ENCODE results near the gene STXBP6. TPM values are rescaled to one million over a fixed set of nuclear protein-coding genes. Genes with fewer than 3 reads are reported as not detected.

The STXBP6 gene
- total and polyA plus RNA-seq, 9 donors, result 1.0 to 9.3 (median 5.5) TPM

DNA sequence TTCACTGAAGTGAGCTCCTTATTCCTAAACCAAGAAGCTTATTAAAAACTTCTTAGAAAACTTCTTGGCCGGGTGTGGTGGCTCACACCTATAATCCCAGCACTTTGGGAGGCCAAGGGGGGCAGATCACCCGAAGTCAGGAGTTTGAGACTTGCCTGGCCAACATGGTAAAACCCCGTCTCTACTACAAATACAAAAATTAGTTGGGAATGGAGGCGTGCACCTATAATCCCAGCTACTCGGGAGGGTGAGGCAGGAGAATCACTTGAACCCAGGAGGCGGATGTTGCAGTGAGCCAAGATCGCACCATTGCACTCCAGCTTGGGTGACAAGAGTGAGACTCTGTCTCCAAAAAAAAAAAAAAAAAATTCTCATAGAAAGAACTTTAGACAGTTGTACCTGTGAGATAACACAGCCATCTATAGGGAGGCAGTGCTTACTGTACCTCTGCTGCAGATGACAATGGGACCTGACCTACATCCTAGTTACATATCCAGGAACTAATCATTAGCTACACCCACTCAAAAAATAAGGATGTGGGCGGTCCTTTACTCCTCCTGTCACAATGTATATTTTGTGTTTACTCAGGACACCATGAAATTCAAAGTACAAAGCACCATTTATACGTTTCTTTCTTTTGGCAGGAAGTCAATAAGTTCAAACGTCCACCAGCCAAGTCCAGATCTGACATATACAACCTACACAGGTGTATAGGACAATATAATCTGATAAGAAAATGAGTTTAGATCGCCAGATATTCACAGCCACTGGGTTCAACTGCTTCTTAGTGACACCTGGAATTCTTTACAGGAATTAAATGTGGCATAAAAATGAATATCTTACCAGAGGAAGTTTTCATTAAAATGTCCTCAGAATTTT, 14.9 kb downstream of the STXBP6 start:
- Histone ChIP-seq H3K4me3 (no peak overlapping the region), H3K36me3 (no peaks in the 10 kb centered on the region), H3K27ac (no peak overlapping the region), H3K9me3 (no peaks in the 10 kb centered on the region), H3K27me3 (no peaks in the 10 kb centered on the region), H3K4me1 (ENCODE audit: insufficient read depth) (no peaks in the 10 kb centered on the region)
- TF ChIP-seq EP300 (IDR thresholded peaks at IDR 0.05) (no peak), POLR2A (IDR thresholded peaks at IDR 0.05) (no peak)
- TF ChIP-seq, protein P1, sequence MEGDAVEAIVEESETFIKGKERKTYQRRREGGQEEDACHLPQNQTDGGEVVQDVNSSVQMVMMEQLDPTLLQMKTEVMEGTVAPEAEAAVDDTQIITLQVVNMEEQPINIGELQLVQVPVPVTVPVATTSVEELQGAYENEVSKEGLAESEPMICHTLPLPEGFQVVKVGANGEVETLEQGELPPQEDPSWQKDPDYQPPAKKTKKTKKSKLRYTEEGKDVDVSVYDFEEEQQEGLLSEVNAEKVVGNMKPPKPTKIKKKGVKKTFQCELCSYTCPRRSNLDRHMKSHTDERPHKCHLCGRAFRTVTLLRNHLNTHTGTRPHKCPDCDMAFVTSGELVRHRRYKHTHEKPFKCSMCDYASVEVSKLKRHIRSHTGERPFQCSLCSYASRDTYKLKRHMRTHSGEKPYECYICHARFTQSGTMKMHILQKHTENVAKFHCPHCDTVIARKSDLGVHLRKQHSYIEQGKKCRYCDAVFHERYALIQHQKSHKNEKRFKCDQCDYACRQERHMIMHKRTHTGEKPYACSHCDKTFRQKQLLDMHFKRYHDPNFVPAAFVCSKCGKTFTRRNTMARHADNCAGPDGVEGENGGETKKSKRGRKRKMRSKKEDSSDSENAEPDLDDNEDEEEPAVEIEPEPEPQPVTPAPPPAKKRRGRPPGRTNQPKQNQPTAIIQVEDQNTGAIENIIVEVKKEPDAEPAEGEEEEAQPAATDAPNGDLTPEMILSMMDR (IDR thresholded peaks at IDR 0.05), result no peak
- intact Hi-C loops (cut with DNase I), result no loop called here
- no peak for DNase-seq
- 77 to 82% (median 81%) methylated on average over 11 of the region's 11 CpGs for WGBS, 3 donors

DNA sequence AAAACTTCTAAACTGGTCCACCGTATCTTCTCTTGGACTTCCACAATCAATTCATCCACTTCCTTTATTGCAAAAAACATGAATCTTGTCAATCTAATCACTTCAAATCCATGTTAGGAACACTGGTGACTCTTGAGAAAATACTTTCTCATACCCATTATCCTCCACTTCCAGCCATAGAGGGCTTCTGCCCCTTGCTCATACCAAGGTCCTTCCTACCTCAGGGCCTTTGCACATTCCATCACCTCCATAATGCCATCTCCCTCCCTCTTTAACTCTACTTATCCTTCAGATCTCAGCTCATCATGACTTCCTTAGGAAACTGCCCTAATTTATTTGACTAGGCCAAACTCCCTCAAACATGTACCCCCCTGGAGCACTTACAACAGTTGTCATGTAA, 16.6 kb downstream of the STXBP6 start:
- H3K27me3 ChIP-seq, result no peaks in the 10 kb centered on the region
- no peaks in the 10 kb centered on the region for H3K9me3 ChIP-seq
- 93 to 100% (median 93%) methylated on average over 1 of the region's 1 CpG for WGBS, 3 donors
- intact Hi-C loops (cut with DNase I), result no loop called here
- H3K36me3 ChIP-seq, result no peaks in the 10 kb centered on the region
- no peak for DNase-seq
- no peak overlapping the region for H3K4me3 ChIP-seq
- TF ChIP-seq, protein P1 (IDR thresholded peaks at IDR 0.05), result no peak
- TF ChIP-seq POLR2A (IDR thresholded peaks at IDR 0.05), result no peak
- TF ChIP-seq EP300 (IDR thresholded peaks at IDR 0.05), result no peak
- no peak overlapping the region for H3K27ac ChIP-seq
- H3K4me1 ChIP-seq (ENCODE audit: insufficient read depth), result no peaks in the 10 kb centered on the region

GRCh38 chr14:25032092-25032784, 17.7 kb downstream of the STXBP6 start:
- intact Hi-C loops (cut with DNase I), result no loop called here
- TF ChIP-seq, protein P1 (IDR thresholded peaks at IDR 0.05), result no peak
- TF ChIP-seq POLR2A (IDR thresholded peaks at IDR 0.05) (no peak), EP300 (IDR thresholded peaks at IDR 0.05) (no peak)
- H3K4me3 ChIP-seq, result no peak overlapping the region
- 90 to 94% (median 93%) methylated on average over 10 of the region's 10 CpGs for WGBS, 3 donors
- H3K9me3 ChIP-seq, result no peaks in the 10 kb centered on the region
- no peak for DNase-seq
- H3K36me3 ChIP-seq, result no peaks in the 10 kb centered on the region
- H3K4me1 ChIP-seq (ENCODE audit: insufficient read depth), result no peaks in the 10 kb centered on the region
- no peak overlapping the region for H3K27ac ChIP-seq
- no peaks in the 10 kb centered on the region for H3K27me3 ChIP-seq

DNA sequence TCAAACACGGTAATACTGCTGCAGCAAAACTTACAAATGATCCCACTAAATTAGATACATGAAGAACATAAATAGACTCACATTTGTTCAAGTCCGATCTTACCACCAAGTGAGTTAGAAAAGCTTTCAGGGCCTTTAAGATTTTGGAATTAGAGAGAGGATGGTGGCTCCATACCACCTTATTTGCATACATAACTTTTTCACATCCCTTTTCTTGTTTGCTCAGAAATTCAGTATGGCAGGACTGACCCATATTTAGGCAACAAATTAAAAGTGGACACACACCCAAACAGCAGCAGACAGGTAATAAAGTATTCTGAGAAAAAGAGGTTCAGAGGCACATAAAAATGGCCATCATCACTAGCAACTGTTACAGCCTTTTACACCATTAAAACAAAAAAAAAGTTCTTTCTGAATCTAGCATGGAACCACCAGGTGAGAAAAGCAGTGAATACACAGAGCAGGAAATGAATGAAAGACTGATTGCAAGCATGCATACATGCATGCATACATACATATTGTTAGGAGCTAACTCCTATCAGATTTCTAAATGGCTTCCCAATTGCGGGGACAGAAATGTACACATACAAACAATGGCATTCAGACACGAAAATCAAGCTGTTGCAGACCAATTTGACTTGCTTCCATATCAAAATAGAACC, 23.3 kb downstream of the STXBP6 start:
- no peaks in the 10 kb centered on the region for H3K36me3 ChIP-seq
- DNase-seq, result no peak
- TF ChIP-seq EP300 (IDR thresholded peaks at IDR 0.05) (no peak), POLR2A (IDR thresholded peaks at IDR 0.05) (no peak)
- TF ChIP-seq, protein P1 (IDR thresholded peaks at IDR 0.05), result no peak
- no peaks in the 10 kb centered on the region for H3K4me1 ChIP-seq (ENCODE audit: insufficient read depth)
- H3K27ac ChIP-seq, result no peak overlapping the region
- H3K4me3 ChIP-seq, result no peak overlapping the region
- WGBS, 3 donors, result 84 to 94% (median 87%) methylated on average over 4 of the region's 4 CpGs
- intact Hi-C loops (cut with DNase I), result no loop called here
- H3K27me3 ChIP-seq, result no peaks in the 10 kb centered on the region
- H3K9me3 ChIP-seq, result no peaks in the 10 kb centered on the region
